Measurements from ENCODE around the gene SLC17A7. TPM values are rescaled to one million over a fixed set of nuclear protein-coding genes. Genes with fewer than 3 reads are reported as not detected.
A peak's percentile ranks its signal among the peaks of the same experiment; 100 is the strongest.

The SLC17A7 gene
- total RNA-seq, 1 donor from 2014 or later = not detected

GRCh38 chr19:49487277-49488045 is 46.1 kb upstream of the SLC17A7 start, which contains the start of gene RPL13A:
TSS of gene RPL13A (plus strand) at chr19:49487608. CDS start at chr19:49487630, 22 bp downstream.
- H3K36me3 ChIP-seq (ENCODE audit: control insufficient read depth, insufficient read depth, low read length) = peaks cover 29% of the 10 kb centered on the region
- TF ChIP-seq CTCF (IDR thresholded peaks at IDR 0.05; ENCODE audit: insufficient read depth, low read length, severe bottlenecking) = no peak
- H3K27me3 ChIP-seq (ENCODE audit: control insufficient read depth, insufficient read depth, low read length) = no peaks in the 10 kb centered on the region
- no peak for FAIRE-seq
- peak; percentile 97 for DNase-seq (ENCODE audit: low read depth)
- H3K4me3 ChIP-seq (ENCODE audit: low read depth, low read length) = peak within 1 kb of the TSS; percentile 87

DNA sequence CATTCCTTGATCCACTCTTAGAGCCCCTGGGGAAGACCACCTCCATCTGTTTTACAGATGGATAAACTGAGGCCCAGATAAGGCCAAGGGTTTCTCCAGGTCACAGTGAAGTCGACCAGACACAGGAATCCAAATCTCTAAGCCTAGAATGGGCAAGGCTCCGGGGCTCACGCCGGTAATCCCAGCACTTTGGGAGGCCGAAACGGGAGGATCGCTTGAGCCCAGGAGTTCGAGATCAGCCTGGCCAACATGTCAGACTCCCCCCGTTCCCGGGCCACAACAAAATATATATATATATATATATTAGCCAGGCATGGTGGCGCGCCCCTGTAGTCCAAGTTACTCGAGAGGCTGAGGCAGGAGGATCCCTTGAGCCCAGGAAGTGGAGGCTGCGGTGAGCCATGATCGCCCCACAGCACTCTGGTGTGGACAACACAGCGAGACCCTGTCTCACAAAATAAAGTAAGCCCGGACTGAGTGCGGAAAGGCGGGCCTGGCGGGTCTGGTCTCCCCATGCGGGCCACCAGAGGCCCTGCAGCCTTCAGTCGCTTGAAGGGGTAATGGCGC is 45.5 kb upstream of the SLC17A7 start:
- H3K27me3 ChIP-seq (ENCODE audit: control insufficient read depth, insufficient read depth, low read length) = no peaks in the 10 kb centered on the region
- TF ChIP-seq CTCF (IDR thresholded peaks at IDR 0.05; ENCODE audit: insufficient read depth, low read length, severe bottlenecking) = peak; percentile 7
- H3K4me3 ChIP-seq (ENCODE audit: low read depth, low read length) = peak overlapping the region; percentile 11

DNA sequence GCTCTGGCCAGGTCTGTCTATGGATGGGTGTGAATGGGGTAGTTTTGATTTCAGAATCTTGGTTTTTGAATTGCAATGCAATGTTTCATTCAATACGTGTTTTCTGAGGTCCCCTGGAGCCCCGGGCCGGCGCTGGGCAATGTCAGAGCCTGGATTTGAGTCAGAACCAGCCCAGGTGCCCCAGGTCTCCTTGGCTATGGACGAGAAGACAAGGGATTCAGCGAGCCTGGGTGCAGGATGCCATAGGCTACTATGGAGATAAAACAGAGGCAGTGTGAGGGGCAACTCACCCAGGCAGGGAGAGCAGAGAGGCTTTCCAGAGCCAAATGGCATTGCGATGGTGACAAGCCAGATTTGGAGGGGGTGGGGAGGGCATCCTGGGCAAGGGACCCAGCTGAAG is 44.9 kb upstream of the SLC17A7 start:
- no peaks in the 10 kb centered on the region for H3K27me3 ChIP-seq (ENCODE audit: control insufficient read depth, insufficient read depth, low read length)
- TF ChIP-seq CTCF (IDR thresholded peaks at IDR 0.05; ENCODE audit: insufficient read depth, low read length, severe bottlenecking) = no peak
- peaks cover 24% of the 10 kb centered on the region for H3K36me3 ChIP-seq (ENCODE audit: control insufficient read depth, insufficient read depth, low read length)
- FAIRE-seq = no peak
- H3K4me3 ChIP-seq (ENCODE audit: low read depth, low read length) = no peak overlapping the region
- no peak for DNase-seq (ENCODE audit: low read depth)

More for the DNA sequence above, 45.5 kb upstream of the SLC17A7 start:
- DNase-seq (ENCODE audit: low read depth) = no peak
- no peak for FAIRE-seq
- H3K36me3 ChIP-seq (ENCODE audit: control insufficient read depth, insufficient read depth, low read length) = peaks cover 29% of the 10 kb centered on the region

DNA sequence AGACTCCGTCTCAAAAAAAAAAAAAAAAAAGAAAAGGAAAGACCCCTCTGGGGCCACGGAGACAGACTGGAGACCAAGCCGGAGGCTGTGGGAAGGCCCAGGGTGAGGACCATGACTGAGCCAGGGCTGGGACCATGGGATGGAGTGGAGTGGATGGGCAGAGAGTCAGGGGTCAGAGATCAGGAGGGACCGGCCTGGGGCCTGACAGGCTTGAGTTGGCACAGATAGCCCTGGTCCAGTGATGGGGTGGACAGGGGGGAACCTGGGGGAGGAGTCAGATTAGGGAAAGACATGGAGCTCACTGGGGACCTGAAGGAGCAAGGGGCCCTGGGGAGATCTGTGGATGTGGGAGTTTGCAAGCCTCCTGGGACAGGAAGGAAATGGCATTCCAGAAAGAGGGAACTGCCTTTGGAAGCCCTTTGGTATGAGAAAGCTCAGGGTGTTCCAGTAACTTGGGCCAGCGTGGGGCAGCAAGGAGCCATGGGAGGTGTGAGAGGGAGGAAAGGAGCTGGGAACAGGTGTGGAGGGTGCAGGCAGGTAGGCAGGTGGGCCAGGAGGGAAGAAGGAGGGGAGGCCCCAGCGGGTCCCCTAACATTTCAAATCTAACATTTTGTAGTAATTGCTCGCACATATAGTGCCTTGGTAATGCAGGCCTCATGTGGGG is 39.8 kb upstream of the SLC17A7 start:
- H3K27me3 ChIP-seq (ENCODE audit: control insufficient read depth, insufficient read depth, low read length) = no peaks in the 10 kb centered on the region
- no peak for DNase-seq (ENCODE audit: low read depth)
- TF ChIP-seq CTCF (IDR thresholded peaks at IDR 0.05; ENCODE audit: insufficient read depth, low read length, severe bottlenecking) = no peak
- H3K4me3 ChIP-seq (ENCODE audit: low read depth, low read length) = no peak overlapping the region
- FAIRE-seq = no peak
- H3K36me3 ChIP-seq (ENCODE audit: control insufficient read depth, insufficient read depth, low read length) = no peaks in the 10 kb centered on the region

DNA sequence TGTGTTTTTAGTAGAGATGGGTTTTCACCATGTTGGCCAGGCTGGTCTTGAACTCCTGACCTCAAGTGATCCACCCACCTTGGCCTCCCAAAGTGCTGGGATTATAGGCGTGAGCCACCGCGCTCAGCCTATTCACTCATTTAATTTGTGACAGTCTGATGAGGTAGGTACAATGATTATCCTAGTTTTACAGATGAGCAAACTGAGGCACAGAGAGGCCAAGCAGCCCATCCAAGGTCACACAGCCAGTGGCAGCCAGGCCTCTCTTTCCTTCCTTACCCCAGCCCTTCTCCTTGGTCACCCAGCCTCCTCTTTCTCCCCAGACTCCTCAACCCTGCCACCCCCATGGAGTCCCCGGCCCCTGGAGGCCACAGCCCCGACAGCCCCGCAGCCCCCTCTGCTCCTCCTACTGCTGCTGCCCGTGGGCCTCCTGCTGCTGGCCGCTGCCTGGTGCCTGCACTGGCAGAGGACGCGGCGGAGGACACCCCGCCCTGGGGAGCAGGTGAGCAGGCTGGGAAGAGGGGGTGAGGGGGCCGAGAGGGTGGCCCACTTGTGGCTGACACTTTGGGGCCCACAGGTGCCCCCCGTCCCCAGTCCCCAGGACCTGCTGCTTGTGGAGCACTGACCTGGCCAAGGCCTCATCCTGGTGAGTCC is 38.8 kb upstream of the SLC17A7 start:
- no peak for DNase-seq (ENCODE audit: low read depth)
- H3K27me3 ChIP-seq (ENCODE audit: control insufficient read depth, insufficient read depth, low read length) = no peaks in the 10 kb centered on the region
- no peak for TF ChIP-seq CTCF (IDR thresholded peaks at IDR 0.05; ENCODE audit: insufficient read depth, low read length, severe bottlenecking)
- H3K4me3 ChIP-seq (ENCODE audit: low read depth, low read length) = no peak overlapping the region
- H3K36me3 ChIP-seq (ENCODE audit: control insufficient read depth, insufficient read depth, low read length) = no peaks in the 10 kb centered on the region
- no peak for FAIRE-seq
